Astrocyte (in vitro differentiated cells and primary cell): ENCODE measurements around the gene MYO1G. TPM values are rescaled to one million over a fixed set of nuclear protein-coding genes. Genes with fewer than 3 reads are reported as not detected.

Experiments used
- DNase-seq: peaks from one replicate; pipeline ENCODE4 v3.0.0-alpha.2; 2010; ENCODE audit warnings: low read depth
- FAIRE-seq: peaks from 2 replicates; lab custom pipeline; 2011; peaks lifted over from hg19 to GRCh38; lab: Jason Lieb, UNC
- H2AFZ ChIP-seq: 2 replicates; pipeline ENCODE4 v1.6.0; 2012; ENCODE audit warnings: low read depth, low read length, inconsistent platforms
- H3K27ac ChIP-seq: 2 replicates; pipeline ENCODE4 v1.5.1; 2011; ENCODE audit warnings: low read depth, low read length, inconsistent platforms
- H3K27me3 ChIP-seq: 2 replicates; pipeline ENCODE4 v1.6.0; 2011; ENCODE audit warnings: low read length, inconsistent platforms; ENCODE audit not compliant: insufficient read depth
- H3K36me3 ChIP-seq: 2 replicates; pipeline ENCODE4 v1.5.1; 2011; ENCODE audit warnings: low read length, inconsistent platforms; ENCODE audit not compliant: insufficient read depth
- H3K4me1 ChIP-seq: 2 replicates; pipeline ENCODE4 v1.5.1; 2011; ENCODE audit warnings: low read length, inconsistent platforms; ENCODE audit not compliant: insufficient read depth
- H3K4me2 ChIP-seq: 2 replicates; pipeline ENCODE4 v1.6.0; 2012; ENCODE audit warnings: low read length, inconsistent platforms
- H3K4me3 ChIP-seq: 2 replicates; pipeline ENCODE4 v1.5.1; 2011; ENCODE audit warnings: low read depth, mild to moderate bottlenecking, low read length, inconsistent platforms; ENCODE audit not compliant: insufficient read depth
- H3K79me2 ChIP-seq: 2 replicates; pipeline ENCODE4 v1.6.0; 2012; ENCODE audit warnings: mild to moderate bottlenecking, low read length, inconsistent platforms; ENCODE audit not compliant: insufficient read depth
- H3K9ac ChIP-seq: 2 replicates; pipeline ENCODE4 v1.6.0; 2012; ENCODE audit warnings: mild to moderate bottlenecking, low read length, inconsistent platforms
- H3K9me3 ChIP-seq: 2 replicates; pipeline ENCODE4 v1.5.1; 2012; ENCODE audit warnings: low read depth, mild to moderate bottlenecking, low read length, inconsistent platforms; ENCODE audit not compliant: insufficient read depth
- H4K20me1 ChIP-seq: 2 replicates; pipeline ENCODE4 v1.6.0; 2012; ENCODE audit warnings: low read length, inconsistent platforms; ENCODE audit not compliant: insufficient read depth
- H3K27ac Mint-ChIP-seq: one replicate; pipeline ENCODE4 v1.8.0; 2021; ENCODE audit warnings: mild to moderate bottlenecking, mixed read lengths; ENCODE audit not compliant: unreplicated experiment
- H3K27me3 Mint-ChIP-seq: one replicate; pipeline ENCODE4 v1.8.0; 2021; ENCODE audit warnings: low read depth, mixed read lengths; ENCODE audit not compliant: unreplicated experiment
- H3K36me3 Mint-ChIP-seq: one replicate; pipeline ENCODE4 v1.8.0; 2021; ENCODE audit warnings: low read depth, mixed read lengths; ENCODE audit not compliant: unreplicated experiment
- H3K4me1 Mint-ChIP-seq: one replicate; pipeline ENCODE4 v1.8.0; 2021; ENCODE audit warnings: low read depth, mixed read lengths; ENCODE audit not compliant: unreplicated experiment
- H3K4me3 Mint-ChIP-seq: one replicate; pipeline ENCODE4 v1.8.0; 2021; ENCODE audit warnings: mild to moderate bottlenecking, moderate library complexity, mixed read lengths; ENCODE audit not compliant: unreplicated experiment
- H3K9me3 Mint-ChIP-seq: one replicate; pipeline ENCODE4 v1.8.0; 2021; ENCODE audit warnings: mild to moderate bottlenecking, mixed read lengths; ENCODE audit not compliant: unreplicated experiment
- CTCF ChIP-seq: IDR thresholded peaks from 2 replicates; pipeline ENCODE4 v1.5.1; 2011; ENCODE audit warnings: low read depth, mild to moderate bottlenecking, inconsistent platforms, low read length, moderate library complexity; ENCODE audit not compliant: insufficient read depth
- EZH2 ChIP-seq: IDR thresholded peaks from 2 replicates; pipeline ENCODE4 v1.6.1; 2012; ENCODE audit warnings: mild to moderate bottlenecking, low read length, inconsistent platforms; ENCODE audit not compliant: insufficient read depth
- total RNA-seq: library from RNA; stranded (reverse); gene quantifications from 2 replicates; pipeline ENCODE4 v1.2.1, GENCODE V29; 2021

MYO1G gene
- total RNA-seq, 1 donor from 2014 or later = 0.11 TPM

GRCh38 chr7:44973610-44974401 lies 5.0 kb downstream of the MYO1G start:
- H3K4me3 ChIP-seq = no peak overlapping the region
- no peak overlapping the region for H3K9ac ChIP-seq
- H3K79me2 ChIP-seq = no peaks in the 10 kb centered on the region
- Mint-ChIP-seq H3K4me3 (no peak overlapping the region), H3K27me3 (peaks cover 19% of the 10 kb centered on the region), H3K27ac (no peak overlapping the region), H3K4me1 (peaks cover 3% of the 10 kb centered on the region), H3K9me3 (no peaks in the 10 kb centered on the region), H3K36me3 (peaks cover 1% of the 10 kb centered on the region)
- H3K27ac ChIP-seq = no peak overlapping the region
- DNase-seq = no peak
- no peak for FAIRE-seq
- H2AFZ ChIP-seq = no peak overlapping the region
- H3K4me1 ChIP-seq = peaks cover 3% of the 10 kb centered on the region
- no peaks in the 10 kb centered on the region for H3K36me3 ChIP-seq
- no peak overlapping the region for H3K4me2 ChIP-seq
- no peaks in the 10 kb centered on the region for H4K20me1 ChIP-seq
- H3K9me3 ChIP-seq = no peaks in the 10 kb centered on the region
- no peaks in the 10 kb centered on the region for H3K27me3 ChIP-seq
- peak; percentile 36 for TF ChIP-seq CTCF
- no peak for TF ChIP-seq EZH2

- Mint-ChIP-seq H3K27ac (no peak overlapping the region), H3K9me3 (no peaks in the 10 kb centered on the region), H3K27me3 (peaks cover 21% of the 10 kb centered on the region), H3K4me3 (no peak overlapping the region), H3K36me3 (peaks cover 1% of the 10 kb centered on the region), H3K4me1 (peaks cover 3% of the 10 kb centered on the region)
- no peak for DNase-seq
- H2AFZ ChIP-seq = no peak overlapping the region
- no peak for FAIRE-seq
- H3K4me3 ChIP-seq = no peak overlapping the region
- H3K27me3 ChIP-seq = no peaks in the 10 kb centered on the region
- H4K20me1 ChIP-seq = no peaks in the 10 kb centered on the region
- no peak overlapping the region for H3K27ac ChIP-seq
- no peaks in the 10 kb centered on the region for H3K79me2 ChIP-seq
- TF ChIP-seq CTCF (no peak), EZH2 (no peak)
- no peaks in the 10 kb centered on the region for H3K36me3 ChIP-seq
- no peak overlapping the region for H3K9ac ChIP-seq
- H3K9me3 ChIP-seq = no peaks in the 10 kb centered on the region
- H3K4me1 ChIP-seq = no peaks in the 10 kb centered on the region
- H3K4me2 ChIP-seq = no peak overlapping the region
Observed at GRCh38 chr7:44972562-44972961, 6.3 kb downstream of the MYO1G start.

GRCh38 chr7:44971902-44972441 lies 6.8 kb downstream of the MYO1G start:
- H3K4me2 ChIP-seq = no peak overlapping the region
- H3K9me3 ChIP-seq = no peaks in the 10 kb centered on the region
- FAIRE-seq = no peak
- H4K20me1 ChIP-seq = no peaks in the 10 kb centered on the region
- H2AFZ ChIP-seq = no peak overlapping the region
- H3K27me3 Mint-ChIP-seq = peaks cover 23% of the 10 kb centered on the region
- H3K27me3 ChIP-seq = no peaks in the 10 kb centered on the region
- H3K4me1 ChIP-seq = no peaks in the 10 kb centered on the region
- no peak overlapping the region for H3K27ac ChIP-seq
- H3K27ac Mint-ChIP-seq = no peak overlapping the region
- no peak overlapping the region for H3K4me3 ChIP-seq
- H3K4me3 Mint-ChIP-seq = no peak overlapping the region
- H3K79me2 ChIP-seq = no peaks in the 10 kb centered on the region
- H3K9me3 Mint-ChIP-seq = no peaks in the 10 kb centered on the region
- TF ChIP-seq EZH2 (no peak), CTCF (no peak)
- DNase-seq = no peak
- H3K9ac ChIP-seq = no peak overlapping the region
- H3K36me3 ChIP-seq = no peaks in the 10 kb centered on the region
- no peaks in the 10 kb centered on the region for H3K36me3 Mint-ChIP-seq
- peaks cover 3% of the 10 kb centered on the region for H3K4me1 Mint-ChIP-seq
